ENCODE results near the gene PPDPF. TPM values are rescaled to one million over a fixed set of nuclear protein-coding genes. Genes with fewer than 3 reads are reported as not detected.

PPDPF gene
- polyA plus RNA-seq, 1 donor (not counting 4 experiments of a cell fraction or from before 2014, with no cell fraction given), result 8.8 TPM

GRCh38 chr20:63491078-63491477 is 29.5 kb upstream of the PPDPF start:
- dilution Hi-C loops (cut with MboI; ENCODE audit: extremely low pct_ligation_motif_present, low sequenced_read_pairs), result no loop called here
- H4K20me1 ChIP-seq (ENCODE audit: control insufficient read depth, extremely low read depth, insufficient read depth, low read length), result no peaks in the 10 kb centered on the region
- H3K27me3 ChIP-seq (ENCODE audit: control insufficient read depth, extremely low read depth, insufficient read depth, low read length), result peaks cover 27% of the 10 kb centered on the region
- no peaks in the 10 kb centered on the region for H3K4me1 ChIP-seq (ENCODE audit: control insufficient read depth, extremely low read depth, insufficient read depth, low read length)
- no peak overlapping the region for H2AFZ ChIP-seq (ENCODE audit: control insufficient read depth, low read length)
- H3K9ac ChIP-seq (ENCODE audit: control insufficient read depth, extremely low read depth, insufficient read depth, low read length), result no peak overlapping the region
- H3K27ac ChIP-seq (ENCODE audit: control insufficient read depth, insufficient read depth, low read length), result no peak overlapping the region
- FAIRE-seq (no peak), DNase-seq (ENCODE audit: low read depth, low spot score) (no peak)
- no peaks in the 10 kb centered on the region for H3K9me1 ChIP-seq (ENCODE audit: control insufficient read depth, extremely low read depth, insufficient read depth, low read length)
- H3K4me3 ChIP-seq (ENCODE audit: control insufficient read depth in 2 of 3, extremely low read depth in 1 of 3, insufficient read depth in 2 of 3, low read depth in 1 of 3, low read length in 3 of 3), result no peak overlapping the region
- no peaks in the 10 kb centered on the region for H3K9me3 ChIP-seq (ENCODE audit: control insufficient read depth, low read depth, low read length)
- no peak for TF ChIP-seq CTCF (optimal IDR thresholded peaks at IDR 0.05 in 1 of 3, IDR thresholded peaks at IDR 0.05 in 1 of 3, conservative IDR thresholded peaks at IDR 0.05 in 1 of 3; ENCODE audit: extremely low read depth in 1 of 3, insufficient read depth in 2 of 3, low read length in 3 of 3)
- TF ChIP-seq EZH2 (IDR thresholded peaks at IDR 0.05; ENCODE audit: low read length), result no peak
- H3K79me2 ChIP-seq (ENCODE audit: control insufficient read depth, insufficient read depth, low read length), result no peaks in the 10 kb centered on the region
- H3K4me2 ChIP-seq (ENCODE audit: control insufficient read depth, extremely low read depth, insufficient read depth, low read depth, low read length), result no peak overlapping the region
- H3K36me3 ChIP-seq (ENCODE audit: control insufficient read depth in 2 of 2, extremely low read depth in 1 of 2, insufficient read depth in 2 of 2, low read length in 2 of 2), result no peaks in the 10 kb centered on the region

- no peak overlapping the region for H3K4me3 ChIP-seq (ENCODE audit: control insufficient read depth in 2 of 3, extremely low read depth in 1 of 3, insufficient read depth in 2 of 3, low read depth in 1 of 3, low read length in 3 of 3)
- TF ChIP-seq CTCF (optimal IDR thresholded peaks at IDR 0.05 in 1 of 3, IDR thresholded peaks at IDR 0.05 in 1 of 3, conservative IDR thresholded peaks at IDR 0.05 in 1 of 3; ENCODE audit: extremely low read depth in 1 of 3, insufficient read depth in 2 of 3, low read length in 3 of 3) (no peak), EZH2 (IDR thresholded peaks at IDR 0.05; ENCODE audit: low read length) (no peak)
- no peak overlapping the region for H2AFZ ChIP-seq (ENCODE audit: control insufficient read depth, low read length)
- DNase-seq (ENCODE audit: low read depth, low spot score) (no peak), FAIRE-seq (no peak)
- peaks cover 31% of the 10 kb centered on the region for H3K27me3 ChIP-seq (ENCODE audit: control insufficient read depth, extremely low read depth, insufficient read depth, low read length)
- H3K27ac ChIP-seq (ENCODE audit: control insufficient read depth, insufficient read depth, low read length), result no peak overlapping the region
- H3K79me2 ChIP-seq (ENCODE audit: control insufficient read depth, insufficient read depth, low read length), result no peaks in the 10 kb centered on the region
- H4K20me1 ChIP-seq (ENCODE audit: control insufficient read depth, extremely low read depth, insufficient read depth, low read length), result no peaks in the 10 kb centered on the region
- peaks cover 2% of the 10 kb centered on the region for H3K4me1 ChIP-seq (ENCODE audit: control insufficient read depth, extremely low read depth, insufficient read depth, low read length)
- H3K9me1 ChIP-seq (ENCODE audit: control insufficient read depth, extremely low read depth, insufficient read depth, low read length), result no peaks in the 10 kb centered on the region
- H3K9me3 ChIP-seq (ENCODE audit: control insufficient read depth, low read depth, low read length), result no peaks in the 10 kb centered on the region
- H3K4me2 ChIP-seq (ENCODE audit: control insufficient read depth, extremely low read depth, insufficient read depth, low read depth, low read length), result no peak overlapping the region
- no peak overlapping the region for H3K9ac ChIP-seq (ENCODE audit: control insufficient read depth, extremely low read depth, insufficient read depth, low read length)
- dilution Hi-C loops (cut with MboI; ENCODE audit: extremely low pct_ligation_motif_present, low sequenced_read_pairs), result no loop called here
- no peaks in the 10 kb centered on the region for H3K36me3 ChIP-seq (ENCODE audit: control insufficient read depth in 2 of 2, extremely low read depth in 1 of 2, insufficient read depth in 2 of 2, low read length in 2 of 2)
These were observed 28.8 kb upstream of the PPDPF start for GRCh38 chr20:63491635-63492230.
